ENCODE measurements around the gene GPR89A.
"Not testable (repeated sequence)": the region's sequence is repeated elsewhere in the genome, so short reads cannot be mapped to it uniquely, and the experiment has no call there.

GPR89A gene

GRCh38 chr1:145717833-145718232 is 110.0 kb downstream of the GPR89A start:
- DNase-seq (ENCODE audit: low spot score), result no peak

GRCh38 chr1:145718465-145718864 is 110.7 kb downstream of the GPR89A start:
- DNase-seq (ENCODE audit: low spot score), result not testable (repeated sequence)

GRCh38 chr1:145719230-145720079 is 111.7 kb downstream of the GPR89A start, which contains the start of gene CD160:
Gene CD160, plus strand, starts transcription at chr1:145719499. Its CDS starts 8,829 bp downstream, at chr1:145728328.
- no peak for DNase-seq (ENCODE audit: low spot score)

Data from HuH-7.5 (cell line).